K562 (cell line): ENCODE results near the gene DENND10.

ENCODE experiments used
- CBFA2T3 ChIP-seq: fragments of 450-650 bp; IDR thresholded peaks from 2 replicates; pipeline ENCODE4 v1.6.1; 2017
- KHSRP ChIP-seq: fragments of 450-650 bp; IDR thresholded peaks from 2 replicates; pipeline ENCODE4 v1.6.1; 2017
- ZFX ChIP-seq: sonication (generic); formaldehyde crosslinking; IDR thresholded peaks from 2 replicates; pipeline ENCODE4 v1.8.0; 2022; ENCODE audit warnings: mild to moderate bottlenecking, missing genetic modification reagents, moderate library complexity
- ZNF584 ChIP-seq: fragments of 200-800 bp; sonication (Bioruptor generic); IDR thresholded peaks from 2 replicates; pipeline ENCODE4 v1.6.1; 2016; ENCODE audit warnings: low read depth, mild to moderate bottlenecking, missing genetic modification characterization, missing compliant biosample characterization

DNA sequence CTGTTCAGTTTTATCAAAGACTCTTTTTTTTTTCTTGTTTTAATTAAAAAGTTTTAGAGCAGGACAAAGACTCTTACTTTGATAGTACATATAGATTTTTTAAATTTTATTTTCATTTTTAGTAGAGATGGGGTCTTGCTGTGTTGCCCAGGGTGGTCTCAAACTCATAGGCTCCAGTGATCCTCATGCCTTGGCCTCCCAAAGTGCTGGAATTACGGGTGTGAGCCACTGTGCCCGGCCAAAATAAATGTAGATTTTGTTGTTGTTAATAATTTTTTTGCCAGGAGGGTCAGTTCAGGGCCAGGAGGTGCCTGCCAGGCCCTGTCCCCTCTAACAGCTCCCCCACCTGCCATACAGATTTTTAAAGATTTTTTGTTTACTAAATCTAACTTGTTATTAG is 17.0 kb downstream of the DENND10 start:
- TF ChIP-seq KHSRP (no peak), CBFA2T3 (no peak), ZNF584 (CRISPR knock-in tag) (no peak), ZFX (CRISPR knock-in tag) (no peak)
